Mesenchymal stem cell (in vitro differentiated cells and primary cell): ENCODE results near the gene GNPDA2.

Source experiments
- DNase-seq: peaks from one replicate; pipeline ENCODE4 v3.0.0-alpha.2; 2013
- H2AFZ ChIP-seq: one replicate; pipeline ENCODE4 v1.6.1; 2013; ENCODE audit warnings: low read depth, mild to moderate bottlenecking, control low read depth, inconsistent platforms, low read length, moderate library complexity
- H2AK5ac ChIP-seq: 2 replicates; pipeline ENCODE4 v1.6.1; 2013; ENCODE audit warnings: low read length, moderate library complexity, mild to moderate bottlenecking, inconsistent platforms; ENCODE audit not compliant: severe bottlenecking
- H2BK120ac ChIP-seq: one replicate; pipeline ENCODE4 v1.6.1; 2013; ENCODE audit warnings: low read depth, mild to moderate bottlenecking, inconsistent platforms, low read length, moderate library complexity
- H2BK12ac ChIP-seq, 2 experiments: one replicate each; pipeline ENCODE4 v1.6.1; 2013; ENCODE audit warnings: inconsistent platforms in 2 of 2, low read length in 2 of 2, mild to moderate bottlenecking in 2 of 2, moderate library complexity in 2 of 2, control low read depth in 1 of 2
- H2BK15ac ChIP-seq: one replicate; pipeline ENCODE4 v1.6.1; 2013; ENCODE audit warnings: mild to moderate bottlenecking, low read depth, inconsistent platforms; ENCODE audit not compliant: poor library complexity, severe bottlenecking
- H2BK5ac ChIP-seq: 2 replicates; pipeline ENCODE4 v1.6.1; 2013; ENCODE audit warnings: low read depth, mild to moderate bottlenecking, low read length, control low read depth, inconsistent platforms; ENCODE audit not compliant: poor library complexity, severe bottlenecking
- H3K14ac ChIP-seq, 2 experiments: one replicate each; pipeline ENCODE4 v1.6.1; 2013; ENCODE audit warnings: inconsistent platforms in 2 of 2, low read length in 2 of 2, control low read depth in 1 of 2, mild to moderate bottlenecking in 1 of 2, moderate library complexity in 1 of 2
- H3K18ac ChIP-seq, 2 experiments: one replicate each; pipeline ENCODE4 v1.6.1; 2013; ENCODE audit warnings: inconsistent platforms in 2 of 2, low read length in 2 of 2, control low read depth in 1 of 2, low read depth in 1 of 2, mild to moderate bottlenecking in 1 of 2
- H3K23ac ChIP-seq, 2 experiments: one replicate each; pipeline ENCODE4 v1.6.1; 2013; ENCODE audit warnings: inconsistent platforms in 2 of 2, low read length in 2 of 2, mild to moderate bottlenecking in 2 of 2, moderate library complexity in 2 of 2, control low read depth in 1 of 2
- H3K27ac ChIP-seq: 2 replicates; pipeline ENCODE4 v1.5.1; 2013; ENCODE audit warnings: mild to moderate bottlenecking, moderate library complexity, low read length, control low read depth, inconsistent platforms; ENCODE audit not compliant: poor library complexity, severe bottlenecking
- H3K27me3 ChIP-seq, 2 experiments: 2 replicates each; pipeline versions ENCODE4 v1.6.1 to v1.7.0; 2013; ENCODE audit warnings: low read length in 2 of 2, mild to moderate bottlenecking in 2 of 2, moderate library complexity in 2 of 2, control low read depth in 1 of 2, inconsistent platforms in 1 of 2; ENCODE audit not compliant: control insufficient read depth in 1 of 2, insufficient read depth in 1 of 2
- H3K36me3 ChIP-seq, 2 experiments: 2 replicates each; pipeline versions ENCODE4 v1.6.1 to v1.7.0; 2013; ENCODE audit warnings: low read length in 2 of 2, control low read depth in 1 of 2, inconsistent platforms in 1 of 2, low read depth in 1 of 2, mild to moderate bottlenecking in 1 of 2; ENCODE audit not compliant: insufficient read depth in 2 of 2, control insufficient read depth in 1 of 2
- H3K4ac ChIP-seq, 2 experiments: one replicate each; pipeline ENCODE4 v1.6.1; 2013; ENCODE audit warnings: inconsistent platforms in 2 of 2, low read length in 2 of 2, mild to moderate bottlenecking in 2 of 2, moderate library complexity in 2 of 2, control low read depth in 1 of 2, low read depth in 1 of 2
- H3K4me1 ChIP-seq: 2 replicates; pipeline ENCODE4 v1.6.1; 2013; ENCODE audit warnings: low read depth, low read length, control low read depth; ENCODE audit not compliant: control insufficient read depth, insufficient read depth
- H3K4me2 ChIP-seq: 2 replicates; pipeline ENCODE4 v1.6.1; 2013; ENCODE audit warnings: low read length, mild to moderate bottlenecking, inconsistent platforms; ENCODE audit not compliant: poor library complexity, severe bottlenecking
- H3K4me3 ChIP-seq, 2 experiments: 2 replicates each; pipeline versions ENCODE4 v1.5.1 to v1.7.0; 2013; ENCODE audit warnings: low read length in 2 of 2, mild to moderate bottlenecking in 2 of 2, control low read depth in 1 of 2, low read depth in 1 of 2; ENCODE audit not compliant: insufficient read depth in 1 of 2
- H3K79me1 ChIP-seq: replicated peaks from 2 replicates; pipeline ENCODE4 v1.6.1; 2013; ENCODE audit warnings: mild to moderate bottlenecking, control low read depth, low read length, inconsistent platforms; ENCODE audit not compliant: poor library complexity, severe bottlenecking
- H3K9ac ChIP-seq: 2 replicates; pipeline ENCODE4 v1.7.0; 2013; ENCODE audit warnings: mild to moderate bottlenecking, low read length, moderate library complexity
- H3K9me3 ChIP-seq: 2 replicates; pipeline ENCODE4 v1.7.0; 2013; ENCODE audit warnings: mild to moderate bottlenecking, low read length; ENCODE audit not compliant: control insufficient read depth
- H4K8ac ChIP-seq: one replicate; pipeline ENCODE4 v1.6.1; 2013; ENCODE audit warnings: inconsistent platforms, mild to moderate bottlenecking, low read length, moderate library complexity
- H4K91ac ChIP-seq: one replicate; pipeline ENCODE4 v1.6.1; 2013; ENCODE audit warnings: mild to moderate bottlenecking, low read length, inconsistent platforms
- WGBS: methylation state at CpG from one replicate; pipeline ENCODE4 v1.1.7; 2013; ENCODE audit warnings: mixed read lengths; 5-methylcytosine and 5-hydroxymethylcytosine counted together

The GNPDA2 gene

DNA sequence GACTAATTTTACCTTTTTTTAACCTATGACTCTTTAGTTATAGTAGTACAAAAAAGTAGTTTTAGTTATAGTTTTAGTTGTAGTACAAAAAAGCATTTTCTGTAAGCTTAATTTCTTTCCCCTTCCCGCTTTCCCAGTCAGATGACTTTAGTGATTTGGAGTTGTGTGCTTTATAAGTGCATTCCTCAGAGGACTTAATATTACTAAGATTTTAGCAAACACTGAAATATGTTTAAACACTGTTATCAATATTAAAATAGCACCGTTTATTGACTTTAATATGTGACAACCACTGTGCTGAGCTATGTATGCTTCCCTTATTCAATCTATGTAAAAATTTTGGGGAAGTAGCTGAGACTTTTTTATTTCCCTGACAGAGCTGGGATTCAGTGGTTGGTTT, 25.3 kb downstream of the GNPDA2 start:
- Histone ChIP-seq H2AK5ac (no peak overlapping the region), H2BK12ac (no peak overlapping the region), H2AFZ (no peak overlapping the region), H3K4me3 (no peak overlapping the region), H3K79me1 (peaks cover 7% of the 10 kb centered on the region), H3K4me2 (no peak overlapping the region), H3K36me3 (peaks cover 7 to 93% of the 10 kb centered on the region in 2 experiments), H3K23ac (no peak overlapping the region), H2BK120ac (no peak overlapping the region), H3K14ac (no peak overlapping the region), H3K27me3 (no peaks in the 10 kb centered on the region), H3K9ac (no peak overlapping the region), H3K4ac (no peak overlapping the region), H3K18ac (no peak overlapping the region), H3K9me3 (no peaks in the 10 kb centered on the region), H4K91ac (no peak overlapping the region), H2BK15ac (no peak overlapping the region), H2BK5ac (no peak overlapping the region), H3K4me1 (no peaks in the 10 kb centered on the region), H3K27ac (no peak overlapping the region), H4K8ac (no peak overlapping the region)
- no CpG with 5 or more reads among the region's 2 CpGs for WGBS
- no peak for DNase-seq

DNA sequence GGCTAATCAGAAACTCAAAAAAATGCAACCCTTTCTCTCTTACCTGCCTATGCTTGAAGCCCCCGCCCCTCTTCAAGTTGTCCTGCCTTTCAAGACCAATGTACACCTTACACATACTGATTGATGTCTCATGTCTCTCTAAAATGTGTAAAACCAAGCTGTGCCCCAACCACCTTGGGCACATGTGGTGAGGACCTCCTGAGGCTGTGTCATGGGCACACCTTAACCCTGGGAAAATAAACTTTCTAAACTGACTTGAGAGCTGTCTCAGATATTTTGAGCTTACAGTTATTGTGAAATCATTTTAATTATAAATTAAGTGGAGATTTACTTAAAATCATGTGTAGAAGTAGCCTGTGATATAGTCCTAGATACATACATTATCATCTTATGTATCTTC, 25.9 kb downstream of the GNPDA2 start:
- H3K4me2 ChIP-seq, result no peak overlapping the region
- no peak overlapping the region for H2BK12ac ChIP-seq
- H2BK5ac ChIP-seq, result no peak overlapping the region
- H2AFZ ChIP-seq, result no peak overlapping the region
- H3K18ac ChIP-seq, result no peak overlapping the region
- no peak overlapping the region for H3K14ac ChIP-seq
- DNase-seq, result no peak
- no peak overlapping the region for H2BK120ac ChIP-seq
- no peak overlapping the region for H3K4me3 ChIP-seq
- no peak overlapping the region for H3K4ac ChIP-seq
- H3K79me1 ChIP-seq, result peaks cover 7% of the 10 kb centered on the region
- H3K9ac ChIP-seq, result no peak overlapping the region
- no peak overlapping the region for H2BK15ac ChIP-seq
- no peak overlapping the region for H3K27ac ChIP-seq
- no peaks in the 10 kb centered on the region for H3K27me3 ChIP-seq
- no peak overlapping the region for H3K23ac ChIP-seq
- WGBS, result 96% methylated on average over 1 of the region's 1 CpG
- no peak overlapping the region for H2AK5ac ChIP-seq
- H3K4me1 ChIP-seq, result no peaks in the 10 kb centered on the region
- H4K8ac ChIP-seq, result no peak overlapping the region
- H3K36me3 ChIP-seq, result peaks cover 7 to 94% of the 10 kb centered on the region in 2 experiments
- H4K91ac ChIP-seq, result no peak overlapping the region
- no peaks in the 10 kb centered on the region for H3K9me3 ChIP-seq

DNA sequence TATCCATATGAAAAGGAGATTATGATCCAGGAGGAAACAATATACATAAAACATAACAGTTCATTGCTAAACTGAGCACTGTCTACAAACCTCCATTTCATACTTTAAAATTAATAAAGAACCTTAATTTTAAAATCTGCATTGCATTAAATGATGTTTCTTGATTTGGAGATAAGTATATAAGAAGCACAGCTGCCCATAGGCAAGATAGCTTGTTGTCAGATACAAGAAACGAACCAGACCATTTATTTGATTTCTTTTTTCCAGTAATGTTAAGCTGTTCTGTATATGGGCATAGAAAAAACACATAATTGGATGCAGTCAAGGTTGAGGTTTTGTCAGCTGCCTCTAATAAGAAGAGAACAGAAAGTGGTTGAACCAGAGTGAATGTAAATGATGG, 41.7 kb downstream of the GNPDA2 start:
- H3K9me3 ChIP-seq, result no peaks in the 10 kb centered on the region
- 100% methylated on average over 1 of the region's 1 CpG for WGBS
- no peak overlapping the region for H3K4me2 ChIP-seq
- H3K14ac ChIP-seq, result no peak overlapping the region
- H3K9ac ChIP-seq, result no peak overlapping the region
- DNase-seq, result no peak
- no peaks in the 10 kb centered on the region for H3K27me3 ChIP-seq
- no peak overlapping the region for H2BK12ac ChIP-seq
- H3K4me3 ChIP-seq, result no peak overlapping the region
- no peaks in the 10 kb centered on the region for H3K4me1 ChIP-seq
- H2AK5ac ChIP-seq, result no peak overlapping the region
- H3K18ac ChIP-seq, result no peak overlapping the region
- H4K8ac ChIP-seq, result no peak overlapping the region
- H3K27ac ChIP-seq, result no peak overlapping the region
- H4K91ac ChIP-seq, result no peak overlapping the region
- peaks cover 0 to 87% of the 10 kb centered on the region in 2 experiments for H3K36me3 ChIP-seq
- H2BK5ac ChIP-seq, result no peak overlapping the region
- no peak overlapping the region for H3K23ac ChIP-seq
- H3K79me1 ChIP-seq, result peaks cover 8% of the 10 kb centered on the region
- H2AFZ ChIP-seq, result no peak overlapping the region
- no peak overlapping the region for H2BK15ac ChIP-seq
- H3K4ac ChIP-seq, result no peak overlapping the region
- no peak overlapping the region for H2BK120ac ChIP-seq

DNA sequence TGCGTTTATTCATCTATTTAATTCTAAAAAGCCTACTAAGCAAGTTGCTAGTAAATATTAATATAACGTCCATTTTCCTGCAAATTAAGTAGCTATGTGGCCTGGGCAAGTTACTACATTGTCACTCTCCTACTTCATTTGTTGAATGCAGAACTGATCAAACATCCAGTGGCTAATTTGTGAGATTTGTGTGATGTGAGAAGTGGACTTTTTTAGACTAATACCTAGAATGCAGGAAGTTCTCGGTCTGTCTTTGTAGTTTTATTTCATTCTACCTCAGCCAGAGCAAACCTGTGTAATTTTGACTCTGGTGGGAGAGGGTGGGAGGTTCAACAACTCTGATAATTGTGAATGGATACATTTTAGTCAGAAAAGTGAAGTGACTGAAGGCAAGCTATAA, 47.3 kb downstream of the GNPDA2 start:
- Histone ChIP-seq H3K79me1 (peaks cover 2% of the 10 kb centered on the region), H4K8ac (no peak overlapping the region), H3K27ac (no peak overlapping the region), H3K9me3 (no peaks in the 10 kb centered on the region), H3K23ac (no peak overlapping the region), H3K4me2 (peak overlapping the region; percentile 36), H2BK5ac (no peak overlapping the region), H2BK12ac (no peak overlapping the region), H3K4me3 (peak overlapping the region in 1 of 2 experiments; percentile 93), H3K9ac (peak overlapping the region; percentile 96), H2AK5ac (no peak overlapping the region), H3K14ac (no peak overlapping the region), H3K4me1 (no peaks in the 10 kb centered on the region), H2BK120ac (no peak overlapping the region), H3K18ac (no peak overlapping the region), H3K4ac (no peak overlapping the region), H2BK15ac (no peak overlapping the region), H3K27me3 (no peaks in the 10 kb centered on the region), H3K36me3 (peaks cover 0 to 31% of the 10 kb centered on the region in 2 experiments), H4K91ac (no peak overlapping the region), H2AFZ (no peak overlapping the region)
- no peak for DNase-seq
- WGBS, result 19% methylated on average over 2 of the region's 3 CpGs
